K562 (cell line): ENCODE data around the gene ARHGDIA. TPM values are rescaled to one million over a fixed set of nuclear protein-coding genes. Genes with fewer than 3 reads are reported as not detected.

Experiments
- ATAC-seq: fragments of 200-7000 bp; cut with Tn5 transposase; 3 replicates; pipeline ENCODE4 v1.9.1; 2020; ENCODE audit warnings: moderate library complexity
- BruUV-seq: library from RNA; stranded (reverse); fragments of 400-500 nt; replicated peaks from 2 replicates; lab custom pipeline; 2021; lab: Mats Ljungman, UMichigan
- CTCF ChIA-PET: fragments of 300-600 bp; formaldehyde crosslinking; extraction: SDS; loops from one replicate; lab custom pipeline; 2021; ENCODE audit warnings: low intra/inter-chr PET ratio; lab: Yijun Ruan, JAX
- POLR2A ChIA-PET: fragments of 300-600, 350-650 bp; sonication (Branson Sonifier 250); formaldehyde crosslinking; extraction: SDS; loops from one replicate; lab custom pipeline; 2021; ENCODE audit warnings: antibody characterized with exemption, inconsistent platforms; lab: Yijun Ruan, JAX
- DNase-seq, 4 experiments: peaks; one replicate each; pipeline versions ENCODE4 v3.0.0 to v3.0.0-alpha.2; 2011 to 2018; ENCODE audit warnings: low spot score in 3 of 4, mixed read lengths in 3 of 4; ENCODE audit errors: extremely low read depth in 1 of 4
- FAIRE-seq: peaks from 2 replicates; lab custom pipeline; 2011; peaks lifted over from hg19 to GRCh38; lab: Jason Lieb, UNC
- H2AFZ ChIP-seq: 2 replicates; pipeline ENCODE4 v1.6.0; 2011; ENCODE audit warnings: low read depth, low read length, control low read depth, inconsistent platforms
- H3K27ac ChIP-seq: fragments of 200-600 bp; 3 replicates; pipeline ENCODE4 v1.8.0; 2011; ENCODE audit warnings: low read depth, mild to moderate bottlenecking, control low read depth, inconsistent platforms, low read length, moderate library complexity, mixed read lengths; ENCODE audit errors: extremely low read depth
- H3K27me3 ChIP-seq, 2 experiments: fragments of 300-600 bp in 1 of 2; 2 replicates in 1 of 2; 3 replicates in 1 of 2; pipeline versions ENCODE4 v1.6.0 to v1.8.0; 2011; ENCODE audit warnings: inconsistent platforms in 2 of 2, low read length in 2 of 2, mild to moderate bottlenecking in 1 of 2, mixed read lengths in 1 of 2, moderate library complexity in 1 of 2; ENCODE audit not compliant: control insufficient read depth in 2 of 2, insufficient read depth in 2 of 2
- H3K36me3 ChIP-seq: fragments of 300-600 bp; 3 replicates; pipeline ENCODE4 v1.8.0; 2011; ENCODE audit warnings: mild to moderate bottlenecking, low read length, inconsistent platforms; ENCODE audit not compliant: control insufficient read depth, insufficient read depth
- H3K4me1 ChIP-seq, 2 experiments: fragments of 200-600 bp in 1 of 2; replicated peaks in 1 of 2; 2 replicates in 1 of 2; 3 replicates in 1 of 2; pipeline versions ENCODE4 v1.5.1 to v1.8.0; 2011; ENCODE audit warnings: inconsistent platforms in 2 of 2, low read length in 2 of 2, mild to moderate bottlenecking in 1 of 2, mixed read lengths in 1 of 2, moderate library complexity in 1 of 2; ENCODE audit not compliant: control insufficient read depth in 2 of 2, insufficient read depth in 2 of 2
- H3K4me2 ChIP-seq: 2 replicates; pipeline ENCODE4 v1.6.1; 2011; ENCODE audit warnings: low read length, control low read depth, inconsistent platforms, mixed read lengths; ENCODE audit not compliant: insufficient read depth
- H3K4me3 ChIP-seq: fragments of 200-600 bp; sonication (generic), shearing (Covaris generic); 2 replicates; pipeline ENCODE4 v1.5.1; 2016; ENCODE audit warnings: control low read depth, inconsistent platforms
- H3K79me2 ChIP-seq: fragments of 200-600 bp; 3 replicates; pipeline ENCODE4 v1.8.0; 2011; ENCODE audit warnings: low read length, inconsistent platforms; ENCODE audit not compliant: control insufficient read depth, insufficient read depth
- H3K9ac ChIP-seq, 2 experiments: 2 replicates each; pipeline versions ENCODE4 v1.6.0 to v1.6.1; 2011; ENCODE audit warnings: low read depth in 2 of 2, low read length in 2 of 2, control low read depth in 1 of 2, inconsistent platforms in 1 of 2, mild to moderate bottlenecking in 1 of 2, mixed read lengths in 1 of 2; ENCODE audit not compliant: insufficient read depth in 1 of 2
- H3K9me1 ChIP-seq: one replicate; pipeline ENCODE4 v1.6.0; 2011; ENCODE audit warnings: inconsistent platforms, mild to moderate bottlenecking, low read length, moderate library complexity; ENCODE audit not compliant: control insufficient read depth, insufficient read depth
- H3K9me3 ChIP-seq: replicated peaks from 2 replicates; pipeline ENCODE4 v1.5.1; 2011; ENCODE audit warnings: low read depth, low read length, inconsistent platforms; ENCODE audit not compliant: control insufficient read depth, insufficient read depth
- H4K20me1 ChIP-seq: replicated peaks from 2 replicates; pipeline ENCODE4 v1.6.1; 2011; ENCODE audit warnings: low read length, inconsistent platforms, mixed read lengths; ENCODE audit not compliant: control insufficient read depth, insufficient read depth
- BDP1 ChIP-seq: IDR thresholded peaks from 3 replicates; pipeline ENCODE4 v1.6.1; 2011; ENCODE audit not compliant: insufficient read length, insufficient read depth
- POLR2G ChIP-seq: fragments of 200-400 bp; formaldehyde crosslinking; IDR thresholded peaks from 2 replicates; pipeline ENCODE4 v1.6.1; 2017; ENCODE audit warnings: low read depth, mild to moderate bottlenecking, antibody characterized with exemption, low read length, moderate library complexity
- RBFOX2 ChIP-seq: fragments of 200-400 bp; formaldehyde crosslinking; IDR thresholded peaks from 2 replicates; pipeline ENCODE4 v1.6.1; 2017; ENCODE audit warnings: low read depth, mild to moderate bottlenecking, low read length, moderate library complexity
- ZFP30 ChIP-seq: fragments of 250-450 bp; sonication (Bioruptor Pico); IDR thresholded peaks from 2 replicates; pipeline ENCODE4 v1.8.0; 2022; ENCODE audit warnings: moderate library complexity, mild to moderate bottlenecking, inconsistent platforms, borderline replicate concordance
- ZFX ChIP-seq: sonication (generic); formaldehyde crosslinking; IDR thresholded peaks from 2 replicates; pipeline ENCODE4 v1.8.0; 2022; ENCODE audit warnings: mild to moderate bottlenecking, missing genetic modification reagents, moderate library complexity
- WGBS: fragments of 100-300 bp; shearing (Covaris generic); methylation state at CpG from one replicate; pipeline ENCODE4 v1.1.6; 2016; ENCODE audit warnings: low coverage, mixed read lengths; ENCODE audit not compliant: insufficient coverage; ENCODE audit errors: missing lambda C conversion rate; 5-methylcytosine and 5-hydroxymethylcytosine counted together
- in situ Hi-C: fragments of 300-500 bp; cut with MboI; formaldehyde crosslinking; loops from 4 replicates; pipeline ENCODE4 v1.15.0; 2018; ENCODE audit warnings: inconsistent platforms, mixed read lengths
- intact Hi-C: fragments of 100-400 bp; cut with micrococcal nuclease; formaldehyde crosslinking; loops from 2 replicates; pipeline ENCODE4 v1.14.2; 2022
- polyA plus RNA-seq, 8 experiments: library from polyadenylated mRNA; depleted of rRNA in 4 of 8; stranded (reverse) in 5 of 8; unstranded in 3 of 8; fragments of >200 nt; fragmentation: Nextera tagmentation in 2 of 8; fragmentation: Illumina TruSeq in 1 of 8; extraction: Ambion mirVana in 2 of 8; extraction: Trizol in 1 of 8; gene quantifications; 2 replicates each; pipeline versions ENCODE4 v1.2.1 to v1.2.3, GENCODE V29; 2011 to 2014; ENCODE audit warnings: inconsistent platforms in 1 of 8, missing spikeins in 1 of 8
- total RNA-seq, 7 experiments: library from RNA; depleted of rRNA in 6 of 7; stranded (reverse); fragments of >200 nt in 6 of 7; fragmentation: Illumina TruSeq in 2 of 7; extraction: Trizol in 2 of 7; gene quantifications; 2 replicates each; pipeline versions ENCODE4 v1.2.1 to v1.2.3, GENCODE V29; 2011 to 2021; ENCODE audit warnings: low replicate concordance in 1 of 7

ARHGDIA gene
- total and polyA plus RNA-seq, 9 of the 15 experiments (the other 6 are each of a cell fraction or from before 2014, with no cell fraction given) = 9.6 to 340 (median 97.6) TPM

- TF ChIP-seq ZFX (CRISPR knock-in tag) (peak; percentile 46; the same call in 1 of the 2 replicates), BDP1 (no peak), POLR2G (0 out of 2 replicates have a peak, but pooled peaks have one; percentile 11), ZFP30 (CRISPR knock-in tag) (no peak), RBFOX2 (peak; percentile 27)
- H3K36me3 ChIP-seq = peaks cover 68% of the 10 kb centered on the region
- ATAC-seq = no peak
- peaks cover 6% of the 10 kb centered on the region for H3K9me1 ChIP-seq
- H4K20me1 ChIP-seq = peaks cover 18% of the 10 kb centered on the region; the same call in 1 of the 2 replicates
- H2AFZ ChIP-seq = no peak overlapping the region
- ChIA-PET CTCF (no interaction called here), POLR2A (interaction anchor here (1.0 kb wide), 1 partner anchor 14 kb away, joined by 4 read pairs; no protein-coding TSS in a partner anchor)
- no peaks in the 10 kb centered on the region for H3K27me3 ChIP-seq
- peaks cover 39 to 90% of the 10 kb centered on the region in 2 experiments for H3K4me1 ChIP-seq
- peak; percentile 61 for FAIRE-seq
- in situ Hi-C loops = no loop called here
- H3K9ac ChIP-seq = peak overlapping the region in 1 of 2 experiments; percentile 73; a peak in 2 of 4 replicates
- H3K4me2 ChIP-seq = peak overlapping the region; percentile 9; the same call in 1 of the 2 replicates
- peak overlapping the region; percentile 33; the same call in 1 of the 3 replicates for H3K27ac ChIP-seq
- 55% methylated on average over 15 of the region's 15 CpGs for WGBS
- peaks cover 81% of the 10 kb centered on the region for H3K79me2 ChIP-seq
- intact Hi-C loops = no loop called here
- H3K9me3 ChIP-seq = no peaks in the 10 kb centered on the region
- no TSS peak for BruUV-seq
- DNase-seq = peak in 1 of 4 experiments; percentile 43
- no peak overlapping the region for H3K4me3 ChIP-seq
Observed at GRCh38 chr17:81918832-81919545, 47.9 kb upstream of the ARHGDIA start.
